WTC11 (cell line): ENCODE data around the gene EML6.

ENCODE experiments used
- CREB1 ChIP-seq: sonication (generic); formaldehyde crosslinking; IDR thresholded peaks from 2 replicates; pipeline ENCODE4 v1.8.0; 2023; ENCODE audit warnings: mild to moderate bottlenecking, missing genetic modification reagents
- FOXK1 ChIP-seq: sonication (generic); formaldehyde crosslinking; IDR thresholded peaks from 2 replicates; pipeline ENCODE4 v1.8.0; 2022; ENCODE audit warnings: mild to moderate bottlenecking, moderate library complexity, missing genetic modification reagents
- NFYB ChIP-seq: sonication (generic); formaldehyde crosslinking; conservative IDR thresholded peaks from 2 replicates; pipeline ENCODE4 v1.8.0; 2022; ENCODE audit warnings: low read depth, missing genetic modification reagents
- SP1 ChIP-seq: sonication (generic); formaldehyde crosslinking; conservative IDR thresholded peaks from 2 replicates; pipeline ENCODE4 v1.8.1; 2022; ENCODE audit warnings: missing genetic modification reagents
- TF ChIP-seq, protein P1 (sequence below): fragments of 200-600 bp; IDR thresholded peaks from 2 replicates; pipeline ENCODE4 v1.8.0; 2022; ENCODE audit warnings: antibody characterized with exemption
- TF ChIP-seq, protein P2 (sequence below): sonication (generic); formaldehyde crosslinking; IDR thresholded peaks from 2 replicates; pipeline ENCODE4 v1.8.1; 2023; ENCODE audit warnings: mild to moderate bottlenecking, moderate library complexity, missing genetic modification reagents
- TF ChIP-seq, protein P3 (sequence below): sonication (generic); formaldehyde crosslinking; IDR thresholded peaks from 2 replicates; pipeline ENCODE4 v1.8.0; 2023; ENCODE audit warnings: mild to moderate bottlenecking, missing genetic modification reagents
- TF ChIP-seq, protein P4 (sequence below): sonication (generic); formaldehyde crosslinking; conservative IDR thresholded peaks from 2 replicates; pipeline ENCODE4 v1.8.1; 2023; ENCODE audit warnings: mild to moderate bottlenecking, low read depth, missing genetic modification reagents, moderate library complexity
- TF ChIP-seq, protein P5 (sequence below): sonication (generic); formaldehyde crosslinking; IDR thresholded peaks from 2 replicates; pipeline ENCODE4 v1.8.1; 2023; ENCODE audit warnings: mild to moderate bottlenecking, missing genetic modification reagents, borderline replicate concordance

DNA sequence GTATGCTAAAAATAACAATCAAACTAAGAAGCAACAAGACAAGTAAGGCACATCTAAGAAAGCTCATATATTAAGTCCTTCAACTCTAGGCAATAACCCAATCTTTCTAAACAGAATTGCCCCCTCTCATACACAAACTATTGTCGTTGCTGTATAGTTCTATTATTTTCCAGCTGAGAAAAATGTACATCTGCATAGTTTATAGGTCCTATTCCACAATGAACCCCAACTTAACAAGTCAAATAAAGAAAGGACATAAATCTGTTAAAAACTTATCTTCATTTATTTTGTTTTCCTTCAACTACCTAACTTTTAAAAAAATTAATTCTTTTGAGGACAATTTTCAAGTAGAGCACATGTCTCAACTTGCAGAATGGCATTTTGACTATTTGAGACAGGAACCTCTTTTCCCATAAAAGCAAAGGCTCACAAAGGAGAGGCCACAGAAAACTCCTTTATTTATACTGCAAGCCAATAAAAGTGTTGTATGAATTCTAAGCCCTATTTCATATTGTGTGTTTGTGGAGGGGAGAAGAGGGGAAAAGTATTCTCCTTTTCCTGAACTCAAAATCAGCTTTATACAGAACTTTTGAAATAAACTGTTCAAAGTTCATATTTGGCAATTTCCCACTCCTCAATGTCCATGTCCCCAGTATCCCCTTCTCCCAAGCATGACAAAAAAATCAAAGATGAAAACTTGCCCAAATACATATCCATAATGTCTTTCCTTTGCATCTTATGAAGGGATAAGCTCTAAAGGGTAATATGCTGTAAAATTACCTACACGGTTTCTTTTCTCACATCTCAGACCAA, 289.4 kb downstream of the EML6 start:
- no peak for TF ChIP-seq FOXK1 (CRISPR knock-in tag)
- no peak for TF ChIP-seq CREB1 (CRISPR knock-in tag)
- TF ChIP-seq, protein P1, sequence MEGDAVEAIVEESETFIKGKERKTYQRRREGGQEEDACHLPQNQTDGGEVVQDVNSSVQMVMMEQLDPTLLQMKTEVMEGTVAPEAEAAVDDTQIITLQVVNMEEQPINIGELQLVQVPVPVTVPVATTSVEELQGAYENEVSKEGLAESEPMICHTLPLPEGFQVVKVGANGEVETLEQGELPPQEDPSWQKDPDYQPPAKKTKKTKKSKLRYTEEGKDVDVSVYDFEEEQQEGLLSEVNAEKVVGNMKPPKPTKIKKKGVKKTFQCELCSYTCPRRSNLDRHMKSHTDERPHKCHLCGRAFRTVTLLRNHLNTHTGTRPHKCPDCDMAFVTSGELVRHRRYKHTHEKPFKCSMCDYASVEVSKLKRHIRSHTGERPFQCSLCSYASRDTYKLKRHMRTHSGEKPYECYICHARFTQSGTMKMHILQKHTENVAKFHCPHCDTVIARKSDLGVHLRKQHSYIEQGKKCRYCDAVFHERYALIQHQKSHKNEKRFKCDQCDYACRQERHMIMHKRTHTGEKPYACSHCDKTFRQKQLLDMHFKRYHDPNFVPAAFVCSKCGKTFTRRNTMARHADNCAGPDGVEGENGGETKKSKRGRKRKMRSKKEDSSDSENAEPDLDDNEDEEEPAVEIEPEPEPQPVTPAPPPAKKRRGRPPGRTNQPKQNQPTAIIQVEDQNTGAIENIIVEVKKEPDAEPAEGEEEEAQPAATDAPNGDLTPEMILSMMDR = no peak
- TF ChIP-seq, protein P2, sequence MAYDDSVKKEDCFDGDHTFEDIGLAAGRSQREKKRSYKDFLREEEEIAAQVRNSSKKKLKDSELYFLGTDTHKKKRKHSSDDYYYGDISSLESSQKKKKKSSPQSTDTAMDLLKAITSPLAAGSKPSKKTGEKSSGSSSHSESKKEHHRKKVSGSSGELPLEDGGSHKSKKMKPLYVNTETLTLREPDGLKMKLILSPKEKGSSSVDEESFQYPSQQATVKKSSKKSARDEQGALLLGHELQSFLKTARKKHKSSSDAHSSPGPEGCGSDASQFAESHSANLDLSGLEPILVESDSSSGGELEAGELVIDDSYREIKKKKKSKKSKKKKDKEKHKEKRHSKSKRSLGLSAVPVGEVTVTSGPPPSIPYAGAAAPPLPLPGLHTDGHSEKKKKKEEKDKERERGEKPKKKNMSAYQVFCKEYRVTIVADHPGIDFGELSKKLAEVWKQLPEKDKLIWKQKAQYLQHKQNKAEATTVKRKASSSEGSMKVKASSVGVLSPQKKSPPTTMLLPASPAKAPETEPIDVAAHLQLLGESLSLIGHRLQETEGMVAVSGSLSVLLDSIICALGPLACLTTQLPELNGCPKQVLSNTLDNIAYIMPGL (CRISPR knock-in tag) = no peak
- TF ChIP-seq, protein P3, sequence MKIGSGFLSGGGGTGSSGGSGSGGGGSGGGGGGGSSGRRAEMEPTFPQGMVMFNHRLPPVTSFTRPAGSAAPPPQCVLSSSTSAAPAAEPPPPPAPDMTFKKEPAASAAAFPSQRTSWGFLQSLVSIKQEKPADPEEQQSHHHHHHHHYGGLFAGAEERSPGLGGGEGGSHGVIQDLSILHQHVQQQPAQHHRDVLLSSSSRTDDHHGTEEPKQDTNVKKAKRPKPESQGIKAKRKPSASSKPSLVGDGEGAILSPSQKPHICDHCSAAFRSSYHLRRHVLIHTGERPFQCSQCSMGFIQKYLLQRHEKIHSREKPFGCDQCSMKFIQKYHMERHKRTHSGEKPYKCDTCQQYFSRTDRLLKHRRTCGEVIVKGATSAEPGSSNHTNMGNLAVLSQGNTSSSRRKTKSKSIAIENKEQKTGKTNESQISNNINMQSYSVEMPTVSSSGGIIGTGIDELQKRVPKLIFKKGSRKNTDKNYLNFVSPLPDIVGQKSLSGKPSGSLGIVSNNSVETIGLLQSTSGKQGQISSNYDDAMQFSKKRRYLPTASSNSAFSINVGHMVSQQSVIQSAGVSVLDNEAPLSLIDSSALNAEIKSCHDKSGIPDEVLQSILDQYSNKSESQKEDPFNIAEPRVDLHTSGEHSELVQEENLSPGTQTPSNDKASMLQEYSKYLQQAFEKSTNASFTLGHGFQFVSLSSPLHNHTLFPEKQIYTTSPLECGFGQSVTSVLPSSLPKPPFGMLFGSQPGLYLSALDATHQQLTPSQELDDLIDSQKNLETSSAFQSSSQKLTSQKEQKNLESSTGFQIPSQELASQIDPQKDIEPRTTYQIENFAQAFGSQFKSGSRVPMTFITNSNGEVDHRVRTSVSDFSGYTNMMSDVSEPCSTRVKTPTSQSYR (CRISPR knock-in tag) = no peak
- TF ChIP-seq, protein P4, sequence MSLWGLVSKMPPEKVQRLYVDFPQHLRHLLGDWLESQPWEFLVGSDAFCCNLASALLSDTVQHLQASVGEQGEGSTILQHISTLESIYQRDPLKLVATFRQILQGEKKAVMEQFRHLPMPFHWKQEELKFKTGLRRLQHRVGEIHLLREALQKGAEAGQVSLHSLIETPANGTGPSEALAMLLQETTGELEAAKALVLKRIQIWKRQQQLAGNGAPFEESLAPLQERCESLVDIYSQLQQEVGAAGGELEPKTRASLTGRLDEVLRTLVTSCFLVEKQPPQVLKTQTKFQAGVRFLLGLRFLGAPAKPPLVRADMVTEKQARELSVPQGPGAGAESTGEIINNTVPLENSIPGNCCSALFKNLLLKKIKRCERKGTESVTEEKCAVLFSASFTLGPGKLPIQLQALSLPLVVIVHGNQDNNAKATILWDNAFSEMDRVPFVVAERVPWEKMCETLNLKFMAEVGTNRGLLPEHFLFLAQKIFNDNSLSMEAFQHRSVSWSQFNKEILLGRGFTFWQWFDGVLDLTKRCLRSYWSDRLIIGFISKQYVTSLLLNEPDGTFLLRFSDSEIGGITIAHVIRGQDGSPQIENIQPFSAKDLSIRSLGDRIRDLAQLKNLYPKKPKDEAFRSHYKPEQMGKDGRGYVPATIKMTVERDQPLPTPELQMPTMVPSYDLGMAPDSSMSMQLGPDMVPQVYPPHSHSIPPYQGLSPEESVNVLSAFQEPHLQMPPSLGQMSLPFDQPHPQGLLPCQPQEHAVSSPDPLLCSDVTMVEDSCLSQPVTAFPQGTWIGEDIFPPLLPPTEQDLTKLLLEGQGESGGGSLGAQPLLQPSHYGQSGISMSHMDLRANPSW (CRISPR knock-in tag) = no peak
- TF ChIP-seq, protein P5, sequence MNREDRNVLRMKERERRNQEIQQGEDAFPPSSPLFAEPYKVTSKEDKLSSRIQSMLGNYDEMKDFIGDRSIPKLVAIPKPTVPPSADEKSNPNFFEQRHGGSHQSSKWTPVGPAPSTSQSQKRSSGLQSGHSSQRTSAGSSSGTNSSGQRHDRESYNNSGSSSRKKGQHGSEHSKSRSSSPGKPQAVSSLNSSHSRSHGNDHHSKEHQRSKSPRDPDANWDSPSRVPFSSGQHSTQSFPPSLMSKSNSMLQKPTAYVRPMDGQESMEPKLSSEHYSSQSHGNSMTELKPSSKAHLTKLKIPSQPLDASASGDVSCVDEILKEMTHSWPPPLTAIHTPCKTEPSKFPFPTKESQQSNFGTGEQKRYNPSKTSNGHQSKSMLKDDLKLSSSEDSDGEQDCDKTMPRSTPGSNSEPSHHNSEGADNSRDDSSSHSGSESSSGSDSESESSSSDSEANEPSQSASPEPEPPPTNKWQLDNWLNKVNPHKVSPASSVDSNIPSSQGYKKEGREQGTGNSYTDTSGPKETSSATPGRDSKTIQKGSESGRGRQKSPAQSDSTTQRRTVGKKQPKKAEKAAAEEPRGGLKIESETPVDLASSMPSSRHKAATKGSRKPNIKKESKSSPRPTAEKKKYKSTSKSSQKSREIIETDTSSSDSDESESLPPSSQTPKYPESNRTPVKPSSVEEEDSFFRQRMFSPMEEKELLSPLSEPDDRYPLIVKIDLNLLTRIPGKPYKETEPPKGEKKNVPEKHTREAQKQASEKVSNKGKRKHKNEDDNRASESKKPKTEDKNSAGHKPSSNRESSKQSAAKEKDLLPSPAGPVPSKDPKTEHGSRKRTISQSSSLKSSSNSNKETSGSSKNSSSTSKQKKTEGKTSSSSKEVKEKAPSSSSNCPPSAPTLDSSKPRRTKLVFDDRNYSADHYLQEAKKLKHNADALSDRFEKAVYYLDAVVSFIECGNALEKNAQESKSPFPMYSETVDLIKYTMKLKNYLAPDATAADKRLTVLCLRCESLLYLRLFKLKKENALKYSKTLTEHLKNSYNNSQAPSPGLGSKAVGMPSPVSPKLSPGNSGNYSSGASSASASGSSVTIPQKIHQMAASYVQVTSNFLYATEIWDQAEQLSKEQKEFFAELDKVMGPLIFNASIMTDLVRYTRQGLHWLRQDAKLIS (CRISPR knock-in tag) = no peak
- no peak for TF ChIP-seq SP1 (CRISPR knock-in tag)
- TF ChIP-seq NFYB (CRISPR knock-in tag) = no peak
